Measurements from ENCODE around the gene ODF2. TPM values are rescaled to one million over a fixed set of nuclear protein-coding genes. Genes with fewer than 3 reads are reported as not detected.

Gene ODF2
- total and polyA plus RNA-seq, 2 of the 13 experiments (the other 11 are each of a cell fraction or from before 2014, with no cell fraction given) = 9.8 to 31.3 TPM

DNA sequence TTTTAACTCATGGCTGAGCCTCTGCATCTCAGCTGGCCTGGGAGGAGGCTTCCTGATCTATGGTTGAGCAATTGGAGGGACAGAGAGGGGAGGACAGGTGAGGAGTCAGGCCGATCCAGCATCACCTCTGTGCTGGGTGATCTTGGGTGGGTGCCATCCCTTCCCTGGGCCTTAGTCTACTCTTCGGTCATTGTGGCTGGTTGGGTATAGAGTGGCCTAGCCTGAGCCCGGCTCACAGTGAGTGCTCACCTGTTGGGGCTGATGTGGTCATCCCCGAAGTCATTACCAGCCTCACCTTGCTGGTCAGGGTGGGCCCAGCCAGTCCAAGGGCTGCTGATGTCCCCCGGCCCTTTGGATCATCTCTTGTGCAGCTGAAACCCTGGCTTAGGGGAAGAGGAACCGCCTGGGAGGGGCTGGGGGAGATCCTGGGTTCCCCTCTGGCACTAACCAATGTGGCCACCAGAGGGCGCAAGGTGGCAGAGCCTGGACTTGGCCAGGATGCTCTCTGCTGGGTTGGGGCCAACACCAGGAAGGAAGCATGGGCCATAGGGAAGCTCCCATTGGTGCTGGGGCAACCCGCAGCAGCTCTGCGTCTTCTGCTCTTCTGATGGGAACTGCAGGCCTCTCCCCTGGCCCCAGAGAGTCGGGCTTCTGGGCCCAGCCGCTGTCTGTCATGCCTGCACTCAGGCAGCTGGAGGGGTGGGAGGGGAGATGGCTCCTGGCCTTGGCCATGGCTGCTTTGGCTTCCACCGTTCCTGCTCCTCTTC is 17.3 kb upstream of the ODF2 start (continued):
- TF ChIP-seq, protein P1, sequence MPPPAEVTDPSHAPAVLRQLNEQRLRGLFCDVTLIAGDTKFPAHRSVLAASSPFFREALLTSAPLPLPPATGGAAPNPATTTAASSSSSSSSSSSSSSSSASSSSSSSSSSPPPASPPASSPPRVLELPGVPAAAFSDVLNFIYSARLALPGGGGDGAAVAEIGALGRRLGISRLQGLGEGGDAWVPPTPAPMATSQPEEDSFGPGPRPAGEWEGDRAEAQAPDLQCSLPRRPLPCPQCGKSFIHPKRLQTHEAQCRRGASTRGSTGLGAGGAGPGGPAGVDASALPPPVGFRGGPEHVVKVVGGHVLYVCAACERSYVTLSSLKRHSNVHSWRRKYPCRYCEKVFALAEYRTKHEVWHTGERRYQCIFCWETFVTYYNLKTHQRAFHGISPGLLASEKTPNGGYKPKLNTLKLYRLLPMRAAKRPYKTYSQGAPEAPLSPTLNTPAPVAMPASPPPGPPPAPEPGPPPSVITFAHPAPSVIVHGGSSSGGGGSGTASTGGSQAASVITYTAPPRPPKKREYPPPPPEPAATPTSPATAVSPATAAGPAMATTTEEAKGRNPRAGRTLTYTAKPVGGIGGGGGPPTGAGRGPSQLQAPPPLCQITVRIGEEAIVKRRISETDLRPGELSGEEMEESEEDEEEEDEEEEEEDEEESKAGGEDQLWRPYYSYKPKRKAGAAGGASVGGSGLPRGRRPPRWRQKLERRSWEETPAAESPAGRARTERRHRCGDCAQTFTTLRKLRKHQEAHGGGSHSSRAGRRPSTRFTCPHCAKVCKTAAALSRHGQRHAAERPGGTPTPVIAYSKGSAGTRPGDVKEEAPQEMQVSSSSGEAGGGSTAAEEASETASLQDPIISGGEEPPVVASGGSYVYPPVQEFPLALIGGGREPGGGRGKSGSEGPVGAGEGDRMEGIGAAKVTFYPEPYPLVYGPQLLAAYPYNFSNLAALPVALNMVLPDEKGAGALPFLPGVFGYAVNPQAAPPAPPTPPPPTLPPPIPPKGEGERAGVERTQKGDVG (CRISPR knock-in tag; IDR thresholded peaks at IDR 0.05; ENCODE audit: borderline replicate concordance) = 0 out of 2 replicates have a peak, but pooled peaks have one; percentile 48
- no peak for TF ChIP-seq CBX5 (CRISPR knock-in tag; IDR thresholded peaks at IDR 0.05; ENCODE audit: borderline replicate concordance)
- peak; percentile 23; the same call in 1 of the 2 replicates for TF ChIP-seq ETV5 (CRISPR knock-in tag; IDR thresholded peaks at IDR 0.05; ENCODE audit: borderline replicate concordance)
- 0 out of 2 replicates have a peak, but pooled peaks have one; percentile 25 for TF ChIP-seq ZNF598 (CRISPR knock-in tag; IDR thresholded peaks at IDR 0.05; ENCODE audit: borderline replicate concordance)
- no peak for TF ChIP-seq LCORL (IDR thresholded peaks at IDR 0.05)
- no peak for TF ChIP-seq LCORL (CRISPR knock-in tag; IDR thresholded peaks at IDR 0.05)
- TF ChIP-seq ELF4 (CRISPR knock-in tag; IDR thresholded peaks at IDR 0.05; ENCODE audit: borderline replicate concordance) = no peak
- TF ChIP-seq ZZZ3 (CRISPR knock-in tag; IDR thresholded peaks at IDR 0.05; ENCODE audit: borderline replicate concordance) = no peak
- TF ChIP-seq RORA (CRISPR knock-in tag; IDR thresholded peaks at IDR 0.05) = no peak
- TF ChIP-seq, protein P2, sequence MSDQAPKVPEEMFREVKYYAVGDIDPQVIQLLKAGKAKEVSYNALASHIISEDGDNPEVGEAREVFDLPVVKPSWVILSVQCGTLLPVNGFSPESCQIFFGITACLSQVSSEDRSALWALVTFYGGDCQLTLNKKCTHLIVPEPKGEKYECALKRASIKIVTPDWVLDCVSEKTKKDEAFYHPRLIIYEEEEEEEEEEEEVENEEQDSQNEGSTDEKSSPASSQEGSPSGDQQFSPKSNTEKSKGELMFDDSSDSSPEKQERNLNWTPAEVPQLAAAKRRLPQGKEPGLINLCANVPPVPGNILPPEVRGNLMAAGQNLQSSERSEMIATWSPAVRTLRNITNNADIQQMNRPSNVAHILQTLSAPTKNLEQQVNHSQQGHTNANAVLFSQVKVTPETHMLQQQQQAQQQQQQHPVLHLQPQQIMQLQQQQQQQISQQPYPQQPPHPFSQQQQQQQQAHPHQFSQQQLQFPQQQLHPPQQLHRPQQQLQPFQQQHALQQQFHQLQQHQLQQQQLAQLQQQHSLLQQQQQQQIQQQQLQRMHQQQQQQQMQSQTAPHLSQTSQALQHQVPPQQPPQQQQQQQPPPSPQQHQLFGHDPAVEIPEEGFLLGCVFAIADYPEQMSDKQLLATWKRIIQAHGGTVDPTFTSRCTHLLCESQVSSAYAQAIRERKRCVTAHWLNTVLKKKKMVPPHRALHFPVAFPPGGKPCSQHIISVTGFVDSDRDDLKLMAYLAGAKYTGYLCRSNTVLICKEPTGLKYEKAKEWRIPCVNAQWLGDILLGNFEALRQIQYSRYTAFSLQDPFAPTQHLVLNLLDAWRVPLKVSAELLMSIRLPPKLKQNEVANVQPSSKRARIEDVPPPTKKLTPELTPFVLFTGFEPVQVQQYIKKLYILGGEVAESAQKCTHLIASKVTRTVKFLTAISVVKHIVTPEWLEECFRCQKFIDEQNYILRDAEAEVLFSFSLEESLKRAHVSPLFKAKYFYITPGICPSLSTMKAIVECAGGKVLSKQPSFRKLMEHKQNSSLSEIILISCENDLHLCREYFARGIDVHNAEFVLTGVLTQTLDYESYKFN (CRISPR knock-in tag; conservative IDR thresholded peaks at IDR 0.05) = 0 out of 2 replicates have a peak, but pooled peaks have one; percentile 17
- TF ChIP-seq, protein P3, sequence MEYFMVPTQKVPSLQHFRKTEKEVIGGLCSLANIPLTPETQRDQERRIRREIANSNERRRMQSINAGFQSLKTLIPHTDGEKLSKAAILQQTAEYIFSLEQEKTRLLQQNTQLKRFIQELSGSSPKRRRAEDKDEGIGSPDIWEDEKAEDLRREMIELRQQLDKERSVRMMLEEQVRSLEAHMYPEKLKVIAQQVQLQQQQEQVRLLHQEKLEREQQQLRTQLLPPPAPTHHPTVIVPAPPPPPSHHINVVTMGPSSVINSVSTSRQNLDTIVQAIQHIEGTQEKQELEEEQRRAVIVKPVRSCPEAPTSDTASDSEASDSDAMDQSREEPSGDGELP (IDR thresholded peaks at IDR 0.05; ENCODE audit: borderline replicate concordance, low read depth) = peak; percentile 42; the same call in 1 of the 2 replicates
- no peak for TF ChIP-seq PHF5A (CRISPR knock-in tag; IDR thresholded peaks at IDR 0.05; ENCODE audit: low read depth, unreplicated experiment)
- TF ChIP-seq ZNF30 (CRISPR knock-in tag; IDR thresholded peaks at IDR 0.05) = no peak
- TF ChIP-seq SATB2 (CRISPR knock-in tag; IDR thresholded peaks at IDR 0.05) = no peak

Measured in HepG2 (cell line).